Measurements from ENCODE around the gene SOWAHB. TPM values are rescaled to one million over a fixed set of nuclear protein-coding genes. Genes with fewer than 3 reads are reported as not detected.

The SOWAHB gene
- 2.1 and 2.2 TPM in 2 replicates for polyA plus RNA-seq (2013)

- WGBS (ENCODE audit: extremely low coverage, insufficient coverage, insufficient read length), result no CpG with 5 or more reads among the region's 76 CpGs
- peak within 1 kb of the TSS; percentile 91 for H2AFZ ChIP-seq (ENCODE audit: insufficient read depth, low read length, poor library complexity)
- peak within 1 kb of the TSS; percentile 78 for H2BK120ac ChIP-seq (ENCODE audit: insufficient read depth, low read length, poor library complexity)
Observed at GRCh38 chr4:76897536-76898384, at the start of gene SOWAHB. Gene SOWAHB (minus strand): TSS chr4:76898144. CDS start chr4:76897849, 295 bp downstream.

GRCh38 chr4:76947369-76947768 is 49.4 kb upstream of the SOWAHB start:
- WGBS (ENCODE audit: extremely low coverage, insufficient coverage, insufficient read length), result no CpG with 5 or more reads among the region's 2 CpGs
- DNase-seq, result no peak

More at GRCh38 chr4:76897536-76898384, at the start of gene SOWAHB:
- Histone ChIP-seq H3K79me1 (ENCODE audit: low read length) (peaks cover 9% of the 10 kb centered on the region), H4K91ac (ENCODE audit: low read depth, low read length) (peak within 1 kb of the TSS; percentile 77), H3K79me2 (ENCODE audit: control insufficient read depth, insufficient read depth, low read length, poor library complexity) (peaks cover 3% of the 10 kb centered on the region), H2BK5ac (ENCODE audit: low read depth, low read length, poor library complexity) (no peak within 1 kb of the TSS), H3K4me3 (ENCODE audit: low read depth, low read length) (peak within 1 kb of the TSS; percentile 61), H3K4me1 (ENCODE audit: control insufficient read depth in 1 of 2, insufficient read depth in 2 of 2, low read length in 2 of 2) (peaks cover 6 to 11% of the 10 kb centered on the region in 2 experiments), H3K9me3 (ENCODE audit: insufficient read depth, low read depth, low read length) (no peaks in the 10 kb centered on the region), H2BK12ac (ENCODE audit: low read length) (peak within 1 kb of the TSS; percentile 9), H3K9ac (ENCODE audit: low read length) (no peak within 1 kb of the TSS), H4K12ac (ENCODE audit: low read depth, low read length) (peak within 1 kb of the TSS; percentile 2), H3K18ac (ENCODE audit: low read length) (peak within 1 kb of the TSS; percentile 39), H3K4ac (ENCODE audit: low read depth, low read length) (peak within 1 kb of the TSS; percentile 21), H4K8ac (ENCODE audit: low read depth, low read length) (peak within 1 kb of the TSS; percentile 50), H3K23ac (ENCODE audit: low read length) (no peak within 1 kb of the TSS), H3K4me2 (ENCODE audit: low read length) (peak within 1 kb of the TSS; percentile 75), H3K36me3 (ENCODE audit: control insufficient read depth in 1 of 2, insufficient read depth in 2 of 2, low read length in 2 of 2) (no peaks in the 10 kb centered on the region), H3K27ac (ENCODE audit: low read depth, low read length) (no peak within 1 kb of the TSS), H2AK5ac (ENCODE audit: low read length) (peak within 1 kb of the TSS; percentile 47), H3K14ac (ENCODE audit: low read length) (peak within 1 kb of the TSS; percentile 75), H3K27me3 (ENCODE audit: insufficient read depth, low read length) (peaks cover 3% of the 10 kb centered on the region)
- peak; percentile 89 to 93 for DNase-seq

GRCh38 chr4:76943790-76944189 is 45.8 kb upstream of the SOWAHB start:
- no peaks in the 10 kb centered on the region for H3K27me3 ChIP-seq (ENCODE audit: insufficient read depth, low read length)
- no peak overlapping the region for H2AFZ ChIP-seq (ENCODE audit: insufficient read depth, low read length, poor library complexity)
- no peak overlapping the region for H3K4me2 ChIP-seq (ENCODE audit: low read length)
- H3K9me3 ChIP-seq (ENCODE audit: insufficient read depth, low read depth, low read length), result no peaks in the 10 kb centered on the region
- H3K27ac ChIP-seq (ENCODE audit: low read depth, low read length), result no peak overlapping the region
- no peak overlapping the region for H4K91ac ChIP-seq (ENCODE audit: low read depth, low read length)
- H3K23ac ChIP-seq (ENCODE audit: low read length), result no peak overlapping the region
- no peak overlapping the region for H3K14ac ChIP-seq (ENCODE audit: low read length)
- no peak for DNase-seq
- no peak overlapping the region for H3K4ac ChIP-seq (ENCODE audit: low read depth, low read length)
- no peak overlapping the region for H3K9ac ChIP-seq (ENCODE audit: low read length)
- no peak overlapping the region for H3K18ac ChIP-seq (ENCODE audit: low read length)
- H3K4me1 ChIP-seq (ENCODE audit: control insufficient read depth in 1 of 2, insufficient read depth in 2 of 2, low read length in 2 of 2), result peaks cover 10% of the 10 kb centered on the region in 2 experiments
- no peak overlapping the region for H3K4me3 ChIP-seq (ENCODE audit: low read depth, low read length)
- H3K79me2 ChIP-seq (ENCODE audit: control insufficient read depth, insufficient read depth, low read length, poor library complexity), result peaks cover 11% of the 10 kb centered on the region
- peaks cover 14% of the 10 kb centered on the region for H3K79me1 ChIP-seq (ENCODE audit: low read length)
- H2AK5ac ChIP-seq (ENCODE audit: low read length), result no peak overlapping the region
- peaks cover 2 to 13% of the 10 kb centered on the region in 2 experiments for H3K36me3 ChIP-seq (ENCODE audit: control insufficient read depth in 1 of 2, insufficient read depth in 2 of 2, low read length in 2 of 2)
- no peak overlapping the region for H4K8ac ChIP-seq (ENCODE audit: low read depth, low read length)
- H2BK12ac ChIP-seq (ENCODE audit: low read length), result no peak overlapping the region
- no peak overlapping the region for H2BK5ac ChIP-seq (ENCODE audit: low read depth, low read length, poor library complexity)
- H4K12ac ChIP-seq (ENCODE audit: low read depth, low read length), result no peak overlapping the region
- WGBS (ENCODE audit: extremely low coverage, insufficient coverage, insufficient read length), result no CpG with 5 or more reads among the region's 1 CpG
- no peak overlapping the region for H2BK120ac ChIP-seq (ENCODE audit: insufficient read depth, low read length, poor library complexity)

More at GRCh38 chr4:76947369-76947768, 49.4 kb upstream of the SOWAHB start:
- peak overlapping the region; percentile 10 for H3K27ac ChIP-seq (ENCODE audit: low read depth, low read length)
- H2BK12ac ChIP-seq (ENCODE audit: low read length), result no peak overlapping the region
- peaks cover 10% of the 10 kb centered on the region in 2 experiments for H3K4me1 ChIP-seq (ENCODE audit: control insufficient read depth in 1 of 2, insufficient read depth in 2 of 2, low read length in 2 of 2)
- no peak overlapping the region for H4K12ac ChIP-seq (ENCODE audit: low read depth, low read length)
- no peak overlapping the region for H3K23ac ChIP-seq (ENCODE audit: low read length)
- H4K91ac ChIP-seq (ENCODE audit: low read depth, low read length), result no peak overlapping the region
- H3K79me1 ChIP-seq (ENCODE audit: low read length), result peaks cover 35% of the 10 kb centered on the region
- H3K4ac ChIP-seq (ENCODE audit: low read depth, low read length), result peak overlapping the region; percentile 20
- no peak overlapping the region for H3K9ac ChIP-seq (ENCODE audit: low read length)
- peak overlapping the region; percentile 50 for H3K18ac ChIP-seq (ENCODE audit: low read length)
- H2BK5ac ChIP-seq (ENCODE audit: low read depth, low read length, poor library complexity), result no peak overlapping the region
- no peaks in the 10 kb centered on the region for H3K9me3 ChIP-seq (ENCODE audit: insufficient read depth, low read depth, low read length)
- H2BK120ac ChIP-seq (ENCODE audit: insufficient read depth, low read length, poor library complexity), result no peak overlapping the region
- peak overlapping the region; percentile 63 for H3K4me2 ChIP-seq (ENCODE audit: low read length)
- H4K8ac ChIP-seq (ENCODE audit: low read depth, low read length), result no peak overlapping the region
- no peak overlapping the region for H3K14ac ChIP-seq (ENCODE audit: low read length)
- no peak overlapping the region for H2AK5ac ChIP-seq (ENCODE audit: low read length)
- H3K79me2 ChIP-seq (ENCODE audit: control insufficient read depth, insufficient read depth, low read length, poor library complexity), result peaks cover 30% of the 10 kb centered on the region
- H3K27me3 ChIP-seq (ENCODE audit: insufficient read depth, low read length), result no peaks in the 10 kb centered on the region
- no peak overlapping the region for H3K4me3 ChIP-seq (ENCODE audit: low read depth, low read length)
- peaks cover 4 to 13% of the 10 kb centered on the region in 2 experiments for H3K36me3 ChIP-seq (ENCODE audit: control insufficient read depth in 1 of 2, insufficient read depth in 2 of 2, low read length in 2 of 2)
- H2AFZ ChIP-seq (ENCODE audit: insufficient read depth, low read length, poor library complexity), result no peak overlapping the region

- H3K23ac ChIP-seq (ENCODE audit: low read length), result no peak overlapping the region
- no peak overlapping the region for H3K9ac ChIP-seq (ENCODE audit: low read length)
- no CpG with 5 or more reads among the region's 6 CpGs for WGBS (ENCODE audit: extremely low coverage, insufficient coverage, insufficient read length)
- no peak overlapping the region for H2BK12ac ChIP-seq (ENCODE audit: low read length)
- H2AFZ ChIP-seq (ENCODE audit: insufficient read depth, low read length, poor library complexity), result no peak overlapping the region
- H3K27me3 ChIP-seq (ENCODE audit: insufficient read depth, low read length), result no peaks in the 10 kb centered on the region
- H3K4ac ChIP-seq (ENCODE audit: low read depth, low read length), result no peak overlapping the region
- peaks cover 5% of the 10 kb centered on the region for H3K79me2 ChIP-seq (ENCODE audit: control insufficient read depth, insufficient read depth, low read length, poor library complexity)
- H2BK120ac ChIP-seq (ENCODE audit: insufficient read depth, low read length, poor library complexity), result no peak overlapping the region
- peaks cover 7% of the 10 kb centered on the region for H3K79me1 ChIP-seq (ENCODE audit: low read length)
- no peak overlapping the region for H3K4me2 ChIP-seq (ENCODE audit: low read length)
- no peak overlapping the region for H3K27ac ChIP-seq (ENCODE audit: low read depth, low read length)
- peaks cover 6 to 7% of the 10 kb centered on the region in 2 experiments for H3K4me1 ChIP-seq (ENCODE audit: control insufficient read depth in 1 of 2, insufficient read depth in 2 of 2, low read length in 2 of 2)
- no peaks in the 10 kb centered on the region for H3K9me3 ChIP-seq (ENCODE audit: insufficient read depth, low read depth, low read length)
- no peak overlapping the region for H4K91ac ChIP-seq (ENCODE audit: low read depth, low read length)
- H3K18ac ChIP-seq (ENCODE audit: low read length), result no peak overlapping the region
- peaks cover 2 to 13% of the 10 kb centered on the region in 2 experiments for H3K36me3 ChIP-seq (ENCODE audit: control insufficient read depth in 1 of 2, insufficient read depth in 2 of 2, low read length in 2 of 2)
- no peak overlapping the region for H2AK5ac ChIP-seq (ENCODE audit: low read length)
- H4K8ac ChIP-seq (ENCODE audit: low read depth, low read length), result no peak overlapping the region
- H3K4me3 ChIP-seq (ENCODE audit: low read depth, low read length), result no peak overlapping the region
- H2BK5ac ChIP-seq (ENCODE audit: low read depth, low read length, poor library complexity), result no peak overlapping the region
- H4K12ac ChIP-seq (ENCODE audit: low read depth, low read length), result no peak overlapping the region
- H3K14ac ChIP-seq (ENCODE audit: low read length), result no peak overlapping the region
- peak in 1 of 2 donors; percentile 49 for DNase-seq
Observed at GRCh38 chr4:76943129-76943620, 45.2 kb upstream of the SOWAHB start.

Data from trophoblast cell (in vitro differentiated cells and primary cell).